Naive thymus-derived CD8-positive, alpha-beta T cell (primary cell): Measurements from ENCODE around the gene APOC1. TPM values are rescaled to one million over a fixed set of nuclear protein-coding genes. Genes with fewer than 3 reads are reported as not detected.
"Not testable (repeated sequence)": the region's sequence is repeated elsewhere in the genome, so short reads cannot be mapped to it uniquely, and the experiment has no call there.

ENCODE experiments used
- ATAC-seq, 2 donors: fragments of 150-1000 bp; cut with Tn5 transposase in 1 of 2; sonication (Bioruptor Pico), chemical (Tn5 transposase) in 1 of 2; 1 replicate in 1 of 2; 2 replicates in 1 of 2; pipeline ENCODE4 v1.10.0; 2021; ENCODE audit warnings: mild to moderate bottlenecking in 2 of 2, moderate library complexity in 2 of 2
- POLR2A ChIA-PET: fragments of 350-600 bp; sonication (Branson Sonifier 250); formaldehyde crosslinking; loops from one replicate; lab custom pipeline; 2021; ENCODE audit warnings: antibody characterized with exemption; lab: Charles Lee
- DNase-seq, 10 donors: peaks; one replicate each; pipeline versions ENCODE4 v3.0.0 to v3.0.0-alpha.2; 2020 to 2022
- H3K27ac Mint-ChIP-seq, 10 donors: one replicate each; pipeline ENCODE4 v1.8.0; 2020 to 2022; ENCODE audit warnings: mild to moderate bottlenecking in 10 of 10, mixed read lengths in 10 of 10, moderate library complexity in 4 of 10, inconsistent platforms in 1 of 10
- H3K27me3 Mint-ChIP-seq, 5 donors: one replicate each; pipeline ENCODE4 v1.8.0; 2021 to 2022; ENCODE audit warnings: mixed read lengths in 5 of 5
- H3K36me3 Mint-ChIP-seq, 3 donors: one replicate each; pipeline ENCODE4 v1.8.0; 2020 to 2022; ENCODE audit warnings: mixed read lengths in 3 of 3, mild to moderate bottlenecking in 2 of 3, inconsistent platforms in 1 of 3
- H3K4me1 Mint-ChIP-seq, 4 donors: one replicate each; pipeline ENCODE4 v1.8.0; 2021 to 2022; ENCODE audit warnings: mixed read lengths in 4 of 4
- H3K4me3 Mint-ChIP-seq, 10 donors: one replicate each; pipeline ENCODE4 v1.8.0; 2020 to 2022; ENCODE audit warnings: mild to moderate bottlenecking in 10 of 10, mixed read lengths in 10 of 10, moderate library complexity in 6 of 10, inconsistent platforms in 1 of 10
- H3K9me3 Mint-ChIP-seq, 9 donors: one replicate each; pipeline ENCODE4 v1.8.0; 2020 to 2022; ENCODE audit warnings: mixed read lengths in 9 of 9, mild to moderate bottlenecking in 3 of 9, inconsistent platforms in 1 of 9, moderate library complexity in 1 of 9
- polyA plus RNA-seq, 3 donors: library from polyadenylated mRNA; unstranded; fragments of 300-500 nt; fragmentation: Illumina TruSeq; gene quantifications; one replicate each; pipeline ENCODE4 v1.2.3, GENCODE V29; 2021
- total RNA-seq, 8 experiments: library from RNA in 2 of 8; stranded (reverse) in 2 of 8; gene quantifications; one replicate each; pipeline ENCODE4 v1.2.3 and lab custom pipeline; 2021 to 2026

The APOC1 gene
- total RNA-seq = 1 to 10 TPM in 1 of 2 experiments, not detected in 1; 1.4 TPM
- polyA plus RNA-seq = not detected
- 0 reads per million in 6 experiments for total RNA-seq (lab: John Stamatoyannopoulos, UW)

DNA sequence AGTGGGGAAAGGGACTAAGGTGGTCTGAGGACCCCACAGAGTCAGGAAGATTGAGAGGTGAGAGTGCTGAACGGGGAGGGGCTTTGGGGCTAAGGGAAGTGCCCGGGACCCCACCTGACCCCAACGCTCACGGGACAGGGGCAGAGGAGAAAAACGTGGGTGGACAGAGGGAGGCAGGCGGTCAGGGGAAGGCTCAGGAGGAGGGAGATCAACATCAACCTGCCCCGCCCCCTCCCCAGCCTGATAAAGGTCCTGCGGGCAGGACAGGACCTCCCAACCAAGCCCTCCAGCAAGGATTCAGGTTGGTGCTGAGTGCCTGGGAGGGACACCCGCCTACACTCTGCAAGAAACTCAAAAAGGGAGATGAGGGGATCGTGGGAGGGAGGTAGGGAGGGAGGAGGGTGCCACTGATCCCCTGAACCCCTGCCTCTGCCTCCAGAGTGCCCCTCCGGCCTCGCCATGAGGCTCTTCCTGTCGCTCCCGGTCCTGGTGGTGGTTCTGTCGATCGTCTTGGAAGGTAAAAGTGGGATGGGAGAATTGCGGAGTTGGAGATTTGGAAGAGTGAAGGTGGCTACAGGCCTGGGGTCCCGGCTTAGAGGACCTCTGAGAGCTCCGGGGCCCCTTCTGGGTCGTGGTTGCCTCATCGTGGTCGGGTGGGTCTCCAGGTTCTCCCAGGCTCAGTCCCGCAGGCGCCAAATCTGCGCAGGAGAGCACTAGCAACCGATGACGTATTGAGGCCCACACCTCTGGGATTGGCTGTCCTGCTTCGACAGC, at the start of gene APOC1:
APOC1 (plus strand) TSS at position 176 of the 774 bp plus-strand sequence; CDS start at position 460, 284 bp downstream.
- POLR2A ChIA-PET = interaction anchor here (0.5 to 0.6 kb wide), 2 partner anchors 63 to 128 kb away, joined by 4 read pairs; no protein-coding TSS in a partner anchor
- H3K4me1 Mint-ChIP-seq = peaks cover 7 to 12% (median 9%) of the 10 kb centered on the region in 4 donors
- DNase-seq = peak; percentile 55 to 86 (median 70)
- H3K27me3 Mint-ChIP-seq = peaks cover 9 to 37% (median 19%) of the 10 kb centered on the region in 5 donors
- ATAC-seq = peak; percentile 97 to 98
- peak within 1 kb of the TSS in 7 of 10 donors; percentile 61 to 83 (median 72) for H3K27ac Mint-ChIP-seq
- H3K4me3 Mint-ChIP-seq = peak within 1 kb of the TSS; percentile 80 to 91 (median 90)
- not testable (repeated sequence) for H3K9me3 Mint-ChIP-seq, H3K36me3 Mint-ChIP-seq

DNA sequence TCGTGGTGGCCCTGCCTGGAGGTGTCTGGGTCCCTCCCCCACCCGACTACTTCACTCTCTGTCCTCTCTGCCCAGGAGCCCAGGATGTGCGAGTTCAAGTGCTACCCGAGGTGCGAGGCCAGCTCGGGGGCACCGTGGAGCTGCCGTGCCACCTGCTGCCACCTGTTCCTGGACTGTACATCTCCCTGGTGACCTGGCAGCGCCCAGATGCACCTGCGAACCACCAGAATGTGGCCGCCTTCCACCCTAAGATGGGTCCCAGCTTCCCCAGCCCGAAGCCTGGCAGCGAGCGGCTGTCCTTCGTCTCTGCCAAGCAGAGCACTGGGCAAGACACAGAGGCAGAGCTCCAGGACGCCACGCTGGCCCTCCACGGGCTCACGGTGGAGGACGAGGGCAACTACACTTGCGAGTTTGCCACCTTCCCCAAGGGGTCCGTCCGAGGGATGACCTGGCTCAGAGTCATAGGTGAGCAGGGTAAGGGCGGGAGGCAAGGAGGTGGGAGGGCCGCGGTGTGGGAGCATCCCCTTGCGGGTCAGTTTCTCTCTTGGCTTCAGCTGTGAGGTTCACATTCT, 49.1 kb upstream of the APOC1 start:
- ATAC-seq (no peak), DNase-seq (no peak)
- H3K36me3 Mint-ChIP-seq = no peaks in the 10 kb centered on the region
- peak overlapping the region in 1 of 10 donors; percentile 41 for H3K27ac Mint-ChIP-seq
- peaks cover 0 to 5% (median 0%) of the 10 kb centered on the region in 4 donors for H3K4me1 Mint-ChIP-seq
- no peak overlapping the region for H3K4me3 Mint-ChIP-seq
- POLR2A ChIA-PET = no interaction called here
- H3K27me3 Mint-ChIP-seq = peaks cover 0 to 3% (median 0%) of the 10 kb centered on the region in 5 donors
- no peaks in the 10 kb centered on the region for H3K9me3 Mint-ChIP-seq

DNA sequence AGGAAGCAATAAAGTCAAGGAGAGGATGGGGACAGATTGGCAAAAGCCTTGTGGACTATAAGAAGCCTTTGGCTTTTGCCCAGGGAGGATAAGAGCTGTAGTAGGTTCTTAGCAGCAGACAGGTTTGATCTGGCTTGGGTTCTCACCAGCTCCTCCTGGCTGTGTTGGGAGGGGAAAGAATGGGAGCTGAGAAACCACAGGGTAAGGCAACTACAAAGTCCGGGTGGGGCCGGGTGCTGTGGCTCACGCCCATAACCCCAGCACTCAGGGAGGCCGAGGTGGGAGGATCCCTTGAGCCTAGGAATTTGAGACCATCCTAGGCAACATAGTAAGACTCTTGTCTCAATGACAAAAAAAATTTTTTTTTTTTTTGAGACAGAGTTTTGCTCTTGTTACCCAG, 47.7 kb upstream of the APOC1 start:
- H3K4me3 Mint-ChIP-seq = no peak overlapping the region
- H3K27ac Mint-ChIP-seq = no peak overlapping the region
- POLR2A ChIA-PET = no interaction called here
- DNase-seq (no peak), ATAC-seq (no peak)
- no peaks in the 10 kb centered on the region for H3K36me3 Mint-ChIP-seq
- H3K27me3 Mint-ChIP-seq = peaks cover 0 to 3% (median 0%) of the 10 kb centered on the region in 5 donors
- H3K4me1 Mint-ChIP-seq = peaks cover 0 to 5% (median 0%) of the 10 kb centered on the region in 4 donors
- H3K9me3 Mint-ChIP-seq = no peaks in the 10 kb centered on the region

- Mint-ChIP-seq H3K4me1 (peaks cover 0 to 5% (median 0%) of the 10 kb centered on the region in 4 donors), H3K4me3 (no peak overlapping the region), H3K9me3 (no peaks in the 10 kb centered on the region), H3K27me3 (peaks cover 0 to 3% (median 0%) of the 10 kb centered on the region in 5 donors), H3K36me3 (no peaks in the 10 kb centered on the region), H3K27ac (no peak overlapping the region)
- DNase-seq (no peak), ATAC-seq (no peak)
- POLR2A ChIA-PET = no interaction called here
Measured at GRCh38 chr19:44867578-44867977, 46.8 kb upstream of the APOC1 start.

DNA sequence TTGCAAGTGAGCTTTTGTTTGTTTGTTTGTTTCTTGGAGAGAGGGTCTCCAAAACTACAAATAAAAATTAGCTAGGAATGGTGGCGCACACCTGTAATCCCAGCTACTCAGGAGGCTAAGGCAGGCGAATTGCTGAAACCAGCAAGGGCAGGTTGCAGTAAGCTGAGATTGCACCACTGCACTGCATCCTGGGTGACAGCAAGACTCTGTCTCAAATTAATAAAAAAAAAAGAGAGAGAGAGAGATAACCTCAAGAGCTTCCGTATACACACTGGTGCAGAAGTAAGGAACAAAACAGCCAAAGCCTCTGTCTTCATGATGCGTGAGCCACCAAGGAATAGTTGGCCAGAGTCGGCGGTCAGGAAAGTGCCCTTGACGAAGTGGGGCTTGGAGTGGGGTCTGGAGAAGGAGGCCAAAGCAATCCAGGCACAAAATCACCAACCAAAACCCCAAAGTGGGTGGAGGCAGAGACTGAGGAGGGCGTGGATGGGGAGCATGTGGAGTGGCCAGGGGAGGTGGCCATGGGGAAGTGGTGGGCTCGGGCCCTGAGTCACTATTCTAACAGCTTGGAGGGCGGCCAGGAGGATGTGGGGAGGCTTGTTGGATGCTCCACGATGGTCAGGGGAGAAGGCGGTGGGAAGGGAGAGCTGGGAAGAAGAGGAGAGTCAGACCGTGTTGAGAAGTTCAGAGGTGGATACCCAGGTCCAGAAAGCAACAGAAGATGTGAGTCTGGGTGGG, 44.5 kb upstream of the APOC1 start:
- Mint-ChIP-seq H3K4me1 (peaks cover 0 to 5% (median 0%) of the 10 kb centered on the region in 4 donors), H3K27ac (peak overlapping the region in 1 of 10 donors; percentile 78), H3K27me3 (peaks cover 0 to 3% (median 0%) of the 10 kb centered on the region in 5 donors), H3K36me3 (no peaks in the 10 kb centered on the region), H3K9me3 (no peaks in the 10 kb centered on the region), H3K4me3 (no peak overlapping the region)
- DNase-seq = no peak
- POLR2A ChIA-PET = no interaction called here
- no peak for ATAC-seq

- Mint-ChIP-seq H3K27me3 (peaks cover 0 to 3% (median 0%) of the 10 kb centered on the region in 5 donors), H3K36me3 (no peaks in the 10 kb centered on the region), H3K27ac (no peak overlapping the region), H3K4me1 (peaks cover 6 to 9% (median 8%) of the 10 kb centered on the region in 4 donors), H3K9me3 (no peaks in the 10 kb centered on the region), H3K4me3 (no peak overlapping the region)
- POLR2A ChIA-PET = no interaction called here
- ATAC-seq (no peak), DNase-seq (no peak)
Measured at GRCh38 chr19:44871809-44872208, 42.6 kb upstream of the APOC1 start.

DNA sequence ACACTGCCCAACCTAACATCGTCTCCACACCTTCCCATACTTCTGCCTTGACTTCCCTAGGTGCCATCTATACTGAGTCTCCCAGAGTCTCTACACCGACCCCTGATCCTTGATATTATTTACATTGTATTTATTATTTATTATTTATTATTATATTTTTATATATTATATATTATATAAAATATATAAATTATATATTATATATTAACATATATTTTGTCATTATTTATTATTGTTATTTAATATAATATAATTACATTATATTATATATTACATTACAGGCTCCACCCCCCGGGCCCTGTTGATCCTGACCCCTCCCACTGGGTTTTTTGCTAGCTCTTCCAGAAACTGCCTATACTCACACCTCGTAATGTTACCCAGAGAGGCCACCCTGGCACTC, 41.7 kb upstream of the APOC1 start:
- POLR2A ChIA-PET = no interaction called here
- DNase-seq (no peak), ATAC-seq (no peak)
- Mint-ChIP-seq H3K27me3 (no peaks in the 10 kb centered on the region), H3K36me3 (no peaks in the 10 kb centered on the region), H3K27ac (peak overlapping the region in 1 of 10 donors; percentile 15), H3K9me3 (no peaks in the 10 kb centered on the region), H3K4me3 (no peak overlapping the region), H3K4me1 (peaks cover 6 to 16% (median 15%) of the 10 kb centered on the region in 4 donors)

DNA sequence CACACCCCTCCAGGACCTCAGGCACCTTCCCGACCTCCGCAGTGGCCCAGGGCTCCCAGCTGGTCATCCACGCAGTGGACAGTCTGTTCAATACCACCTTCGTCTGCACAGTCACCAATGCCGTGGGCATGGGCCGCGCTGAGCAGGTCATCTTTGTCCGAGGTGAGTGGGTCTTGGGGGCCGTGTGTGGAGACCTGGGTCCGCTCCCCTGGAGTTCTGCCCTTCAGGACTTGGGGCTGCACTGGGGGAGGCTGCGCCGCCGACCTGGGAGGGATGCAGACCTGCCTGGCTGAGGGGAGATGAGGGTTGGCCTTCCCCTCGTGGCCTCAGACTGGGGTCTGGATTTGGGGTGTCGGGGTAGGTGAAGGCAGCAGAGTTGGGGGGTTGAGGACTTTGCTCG, 40.1 kb upstream of the APOC1 start:
- no peak for DNase-seq
- no peak for ATAC-seq
- POLR2A ChIA-PET = interaction anchor here (0.6 kb wide), 1 partner anchor 90 kb away, joined by 3 read pairs; no protein-coding TSS in a partner anchor
- Mint-ChIP-seq H3K27me3 (no peaks in the 10 kb centered on the region), H3K36me3 (no peaks in the 10 kb centered on the region), H3K4me1 (peaks cover 6 to 16% (median 15%) of the 10 kb centered on the region in 4 donors), H3K27ac (no peak overlapping the region), H3K4me3 (no peak overlapping the region), H3K9me3 (no peaks in the 10 kb centered on the region)

GRCh38 chr19:44875666-44876451, 38.5 kb upstream of the APOC1 start:
- Mint-ChIP-seq H3K36me3 (no peaks in the 10 kb centered on the region), H3K4me3 (no peak overlapping the region), H3K4me1 (peaks cover 6 to 16% (median 12%) of the 10 kb centered on the region in 4 donors), H3K27me3 (peaks cover 0 to 3% (median 0%) of the 10 kb centered on the region in 5 donors), H3K27ac (peak overlapping the region in 5 of 10 donors; percentile 57 to 87 (median 76)), H3K9me3 (no peaks in the 10 kb centered on the region)
- no peak for DNase-seq
- POLR2A ChIA-PET = no interaction called here
- ATAC-seq = no peak

GRCh38 chr19:44876930-44877535, 37.4 kb upstream of the APOC1 start:
- ATAC-seq (peak; percentile 28 to 75), DNase-seq (peak in 3 of 10 donors; percentile 13 to 24 (median 17))
- Mint-ChIP-seq H3K27me3 (peaks cover 0 to 3% (median 0%) of the 10 kb centered on the region in 5 donors), H3K4me1 (peaks cover 9 to 16% (median 12%) of the 10 kb centered on the region in 4 donors), H3K9me3 (no peaks in the 10 kb centered on the region), H3K27ac (peak overlapping the region; percentile 32 to 87 (median 70)), H3K36me3 (no peaks in the 10 kb centered on the region), H3K4me3 (peak overlapping the region in 4 of 10 donors; percentile 18 to 49 (median 22))
- POLR2A ChIA-PET = interaction anchor here (0.6 kb wide), 1 partner anchor 221 kb away, joined by 6 read pairs; no protein-coding TSS in a partner anchor

DNA sequence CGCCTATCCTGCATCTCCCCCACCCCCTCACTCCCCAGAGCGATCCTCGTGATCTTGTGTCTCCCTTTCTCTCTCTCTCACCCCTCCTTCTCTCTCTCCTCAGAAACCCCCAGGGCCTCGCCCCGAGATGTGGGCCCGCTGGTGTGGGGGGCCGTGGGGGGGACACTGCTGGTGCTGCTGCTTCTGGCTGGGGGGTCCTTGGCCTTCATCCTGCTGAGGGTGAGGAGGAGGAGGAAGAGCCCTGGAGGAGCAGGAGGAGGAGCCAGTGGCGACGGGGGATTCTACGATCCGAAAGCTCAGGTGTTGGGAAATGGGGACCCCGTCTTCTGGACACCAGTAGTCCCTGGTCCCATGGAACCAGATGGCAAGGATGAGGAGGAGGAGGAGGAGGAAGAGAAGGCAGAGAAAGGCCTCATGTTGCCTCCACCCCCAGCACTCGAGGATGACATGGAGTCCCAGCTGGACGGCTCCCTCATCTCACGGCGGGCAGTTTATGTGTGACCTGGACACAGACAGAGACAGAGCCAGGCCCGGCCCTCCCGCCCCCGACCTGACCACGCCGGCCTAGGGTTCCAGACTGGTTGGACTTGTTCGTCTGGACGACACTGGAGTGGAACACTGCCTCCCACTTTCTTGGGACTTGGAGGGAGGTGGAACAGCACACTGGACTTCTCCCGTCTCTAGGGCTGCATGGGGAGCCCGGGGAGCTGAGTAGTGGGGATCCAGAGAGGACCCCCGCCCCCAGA, 36.1 kb upstream of the APOC1 start:
- Mint-ChIP-seq H3K27me3 (peaks cover 0 to 3% (median 0%) of the 10 kb centered on the region in 5 donors), H3K27ac (no peak overlapping the region), H3K36me3 (no peaks in the 10 kb centered on the region), H3K4me3 (peak overlapping the region in 1 of 10 donors; percentile 41), H3K4me1 (peaks cover 9 to 16% (median 12%) of the 10 kb centered on the region in 4 donors), H3K9me3 (no peaks in the 10 kb centered on the region)
- DNase-seq (no peak), ATAC-seq (no peak)
- POLR2A ChIA-PET = no interaction called here
